ENCODE data around the gene AFF2. TPM values are rescaled to one million over a fixed set of nuclear protein-coding genes. Genes with fewer than 3 reads are reported as not detected.
"Not testable (repeated sequence)": the region's sequence is repeated elsewhere in the genome, so short reads cannot be mapped to it uniquely, and the experiment has no call there.

Gene AFF2
- total and polyA plus RNA-seq, 4 experiments from 2014 or later, result 0.03 to 1.0 (median 0.90) TPM; not detected in 1

DNA sequence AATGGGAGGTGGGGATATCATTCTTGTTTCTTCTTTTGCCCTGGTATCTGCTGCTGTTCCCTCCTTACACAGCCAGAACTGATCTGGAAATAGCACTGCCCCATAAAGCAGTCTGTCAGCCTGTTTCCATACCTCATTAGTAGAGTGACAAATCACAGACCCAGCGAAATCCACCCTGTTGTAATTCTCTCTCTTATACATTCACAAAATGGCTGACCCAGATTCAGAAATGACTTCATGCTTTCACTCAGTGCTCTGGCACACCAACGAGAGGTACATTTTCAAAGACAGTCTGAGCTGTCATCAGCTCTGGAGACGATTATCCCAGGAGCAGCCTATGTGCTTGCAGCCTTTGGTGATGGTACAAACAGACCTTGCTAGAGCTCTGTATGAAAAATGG, 164.6 kb downstream of the AFF2 start:
- POLR2A ChIA-PET (ENCODE audit: partially characterized antibody), result no interaction called here
- DNase-seq, result no peak
- CTCF ChIA-PET (ENCODE audit: partially characterized antibody), result no interaction called here

DNA sequence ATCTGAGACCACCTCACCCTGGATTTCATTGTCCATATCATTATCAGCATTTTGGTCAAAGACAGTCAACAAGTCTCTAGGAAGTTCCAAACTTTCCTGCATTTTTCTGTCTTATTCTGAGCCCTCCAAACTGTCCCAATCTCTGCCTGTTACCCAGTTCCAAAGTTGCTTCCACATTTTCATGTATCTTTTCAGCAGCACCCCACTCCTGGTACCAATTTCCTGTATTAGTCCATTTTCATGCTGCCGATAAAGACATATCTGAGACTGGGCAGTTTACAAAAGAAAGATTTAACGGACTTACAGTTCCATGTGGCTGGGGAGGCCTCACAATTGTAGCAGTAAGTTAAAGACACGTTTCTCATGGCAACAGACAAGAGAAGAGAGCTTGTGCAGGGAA, 168.8 kb downstream of the AFF2 start:
- not testable (repeated sequence) for H3K27ac Mint-ChIP-seq; H3K27me3 ChIP-seq (ENCODE audit: insufficient read depth, low read length)

More for the DNA sequence above, 164.6 kb downstream of the AFF2 start:
- Mint-ChIP-seq H3K27me3 (no peaks in the 10 kb centered on the region), H3K4me3 (no peak overlapping the region), H3K27ac (no peak overlapping the region), H3K36me3 (peaks cover 0 to 4% of the 10 kb centered on the region in 2 donors), H3K4me1 (no peaks in the 10 kb centered on the region), H3K9me3 (peaks cover 0 to 24% (median 18%) of the 10 kb centered on the region in 8 donors)
- intact Hi-C loops (cut with micrococcal nuclease), result no loop called here
- Histone ChIP-seq H3K27ac (ENCODE audit: low read depth, low read length) (no peak overlapping the region), H3K9me3 (ENCODE audit: control insufficient read depth in 1 of 2, low read length in 2 of 2) (no peaks in the 10 kb centered on the region), H3K27me3 (ENCODE audit: insufficient read depth, low read length) (no peaks in the 10 kb centered on the region), H3K4me3 (ENCODE audit: low read length in 2 of 2) (no peak overlapping the region), H3K4me1 (ENCODE audit: insufficient read depth, low read length) (no peaks in the 10 kb centered on the region), H3K36me3 (ENCODE audit: insufficient read depth, low read length) (no peaks in the 10 kb centered on the region)

GRCh38 chrX:148670277-148670676, 169.9 kb downstream of the AFF2 start:
- intact Hi-C loops (cut with micrococcal nuclease), result no loop called here
- Mint-ChIP-seq H3K9me3 (peaks cover 3 to 32% (median 20%) of the 10 kb centered on the region in 8 donors), H3K36me3 (peaks cover 0 to 6% of the 10 kb centered on the region in 2 donors), H3K27me3 (no peaks in the 10 kb centered on the region), H3K4me3 (no peak overlapping the region), H3K4me1 (no peaks in the 10 kb centered on the region), H3K27ac (no peak overlapping the region)
- Histone ChIP-seq H3K36me3 (ENCODE audit: insufficient read depth, low read length) (no peaks in the 10 kb centered on the region), H3K27me3 (ENCODE audit: insufficient read depth, low read length) (no peaks in the 10 kb centered on the region), H3K9me3 (ENCODE audit: control insufficient read depth in 1 of 2, low read length in 2 of 2) (no peaks in the 10 kb centered on the region), H3K4me1 (ENCODE audit: insufficient read depth, low read length) (no peaks in the 10 kb centered on the region), H3K4me3 (ENCODE audit: low read length in 2 of 2) (no peak overlapping the region), H3K27ac (ENCODE audit: low read depth, low read length) (no peak overlapping the region)
- POLR2A ChIA-PET (ENCODE audit: partially characterized antibody), result no interaction called here
- CTCF ChIA-PET (ENCODE audit: partially characterized antibody), result no interaction called here
- DNase-seq, result no peak

More for the DNA sequence above, 168.8 kb downstream of the AFF2 start:
- H3K4me3 Mint-ChIP-seq; intact Hi-C loops (cut with micrococcal nuclease); H3K36me3 Mint-ChIP-seq; CTCF ChIA-PET (ENCODE audit: partially characterized antibody); H3K4me1 Mint-ChIP-seq; H3K4me3 ChIP-seq (ENCODE audit: low read length in 2 of 2); H3K27ac ChIP-seq (ENCODE audit: low read depth, low read length); H3K9me3 ChIP-seq (ENCODE audit: control insufficient read depth in 1 of 2, low read length in 2 of 2); H3K27me3 Mint-ChIP-seq; DNase-seq; POLR2A ChIA-PET (ENCODE audit: partially characterized antibody); H3K4me1 ChIP-seq (ENCODE audit: insufficient read depth, low read length); H3K36me3 ChIP-seq (ENCODE audit: insufficient read depth, low read length): not testable (repeated sequence)
- H3K9me3 Mint-ChIP-seq, result peaks cover 3 to 32% (median 20%) of the 10 kb centered on the region in 8 donors

DNA sequence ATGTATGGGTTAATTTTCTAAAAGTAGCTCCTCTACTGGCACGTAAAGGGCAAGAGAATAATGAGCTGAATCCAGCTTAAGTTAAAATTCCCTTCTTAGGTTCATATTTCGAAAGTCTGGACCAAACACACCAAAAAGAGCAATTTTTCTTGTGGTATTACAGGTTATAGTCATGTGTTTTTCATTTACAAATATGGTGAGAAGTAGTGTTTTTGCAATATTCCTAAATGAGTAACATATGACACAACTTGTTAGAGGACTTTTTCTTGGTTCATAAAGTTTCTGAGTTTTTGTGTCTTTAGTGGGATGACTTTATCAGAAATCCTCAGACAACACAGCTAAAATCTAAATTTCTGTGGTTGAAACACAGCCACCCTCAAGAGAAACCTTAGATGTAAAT, 172.1 kb downstream of the AFF2 start:
- intact Hi-C loops (cut with micrococcal nuclease), result no loop called here
- Histone ChIP-seq H3K9me3 (ENCODE audit: control insufficient read depth in 1 of 2, low read length in 2 of 2) (no peaks in the 10 kb centered on the region), H3K4me3 (ENCODE audit: low read length in 2 of 2) (no peak overlapping the region), H3K27me3 (ENCODE audit: insufficient read depth, low read length) (no peaks in the 10 kb centered on the region), H3K27ac (ENCODE audit: low read depth, low read length) (no peak overlapping the region), H3K36me3 (ENCODE audit: insufficient read depth, low read length) (no peaks in the 10 kb centered on the region), H3K4me1 (ENCODE audit: insufficient read depth, low read length) (no peaks in the 10 kb centered on the region)
- Mint-ChIP-seq H3K4me3 (no peak overlapping the region), H3K27me3 (no peaks in the 10 kb centered on the region), H3K36me3 (peaks cover 0 to 6% of the 10 kb centered on the region in 2 donors), H3K9me3 (peaks cover 3 to 27% (median 15%) of the 10 kb centered on the region in 8 donors), H3K27ac (no peak overlapping the region), H3K4me1 (no peaks in the 10 kb centered on the region)
- POLR2A ChIA-PET (ENCODE audit: partially characterized antibody), result no interaction called here
- no peak for DNase-seq
- CTCF ChIA-PET (ENCODE audit: partially characterized antibody), result no interaction called here

DNA sequence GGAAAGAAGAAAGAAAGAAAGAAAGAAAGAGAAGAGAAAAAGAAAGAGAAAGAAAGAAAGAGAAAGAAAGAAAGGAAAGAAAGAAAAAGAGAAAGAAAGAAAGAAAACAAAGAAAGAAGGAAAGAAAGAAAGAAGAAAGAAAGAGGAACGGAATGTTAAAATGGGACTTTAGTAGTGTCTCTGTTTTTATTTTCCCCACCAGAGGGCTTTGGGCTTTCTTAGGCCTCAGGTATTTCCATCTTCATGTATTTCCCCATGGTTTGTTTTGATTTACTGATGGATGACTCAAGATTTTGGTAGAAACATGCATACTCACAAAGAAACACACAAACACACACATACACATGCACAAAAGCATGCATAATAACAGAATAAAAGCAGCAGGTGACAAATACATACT, 181.2 kb downstream of the AFF2 start:
- H3K9me3 ChIP-seq (ENCODE audit: control insufficient read depth in 1 of 2, low read length in 2 of 2), result no peaks in the 10 kb centered on the region
- H3K4me3 ChIP-seq (ENCODE audit: low read length in 2 of 2), result no peak overlapping the region
- H3K27ac Mint-ChIP-seq, result no peak overlapping the region
- no peak overlapping the region for H3K27ac ChIP-seq (ENCODE audit: low read depth, low read length)
- no peak overlapping the region for H3K4me3 Mint-ChIP-seq
- H3K9me3 Mint-ChIP-seq, result no peaks in the 10 kb centered on the region
- DNase-seq, result no peak
- H3K27me3 ChIP-seq (ENCODE audit: insufficient read depth, low read length), result no peaks in the 10 kb centered on the region
- ChIA-PET CTCF (ENCODE audit: partially characterized antibody) (no interaction called here), POLR2A (ENCODE audit: partially characterized antibody) (no interaction called here)
- H3K36me3 Mint-ChIP-seq, result no peaks in the 10 kb centered on the region
- no peaks in the 10 kb centered on the region for H3K4me1 Mint-ChIP-seq
- H3K36me3 ChIP-seq (ENCODE audit: insufficient read depth, low read length), result no peaks in the 10 kb centered on the region
- H3K27me3 Mint-ChIP-seq, result peaks cover 0 to 2% of the 10 kb centered on the region in 2 donors
- intact Hi-C loops (cut with micrococcal nuclease), result no loop called here
- H3K4me1 ChIP-seq (ENCODE audit: insufficient read depth, low read length), result no peaks in the 10 kb centered on the region

DNA sequence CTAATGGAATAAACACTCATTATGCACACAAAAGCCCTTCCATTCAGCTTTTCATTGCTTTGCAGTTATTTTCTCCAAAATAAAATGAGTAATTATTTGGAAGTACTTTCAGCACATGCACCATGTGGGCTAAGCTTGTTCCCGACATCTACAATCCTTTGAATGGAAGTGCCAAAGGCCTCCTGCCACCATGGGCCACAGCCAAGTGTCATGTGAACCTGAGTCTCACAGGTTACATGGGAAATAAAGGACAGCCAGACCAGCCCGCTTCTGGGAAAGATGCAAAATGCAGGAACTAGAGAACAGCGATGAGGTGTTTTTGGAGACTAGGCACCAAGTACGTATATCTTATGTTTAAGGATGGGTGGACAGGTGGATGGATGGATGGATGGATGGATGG, 181.8 kb downstream of the AFF2 start:
- ChIA-PET POLR2A (ENCODE audit: partially characterized antibody) (no interaction called here), CTCF (ENCODE audit: partially characterized antibody) (no interaction called here)
- H3K36me3 Mint-ChIP-seq, result no peaks in the 10 kb centered on the region
- Histone ChIP-seq H3K27me3 (ENCODE audit: insufficient read depth, low read length) (no peaks in the 10 kb centered on the region), H3K4me3 (ENCODE audit: low read length in 2 of 2) (no peak overlapping the region), H3K27ac (ENCODE audit: low read depth, low read length) (no peak overlapping the region), H3K36me3 (ENCODE audit: insufficient read depth, low read length) (no peaks in the 10 kb centered on the region), H3K4me1 (ENCODE audit: insufficient read depth, low read length) (no peaks in the 10 kb centered on the region), H3K9me3 (ENCODE audit: control insufficient read depth in 1 of 2, low read length in 2 of 2) (no peaks in the 10 kb centered on the region)
- no peak overlapping the region for H3K4me3 Mint-ChIP-seq
- no peak for DNase-seq
- H3K9me3 Mint-ChIP-seq, result no peaks in the 10 kb centered on the region
- H3K27ac Mint-ChIP-seq, result no peak overlapping the region
- intact Hi-C loops (cut with micrococcal nuclease), result no loop called here
- no peaks in the 10 kb centered on the region for H3K4me1 Mint-ChIP-seq
- peaks cover 0 to 2% of the 10 kb centered on the region in 2 donors for H3K27me3 Mint-ChIP-seq

- intact Hi-C loops (cut with micrococcal nuclease), result no loop called here
- Histone ChIP-seq H3K4me3 (ENCODE audit: low read length in 2 of 2) (no peak overlapping the region), H3K27ac (ENCODE audit: low read depth, low read length) (no peak overlapping the region), H3K9me3 (ENCODE audit: control insufficient read depth in 1 of 2, low read length in 2 of 2) (no peaks in the 10 kb centered on the region), H3K4me1 (ENCODE audit: insufficient read depth, low read length) (no peaks in the 10 kb centered on the region), H3K27me3 (ENCODE audit: insufficient read depth, low read length) (no peaks in the 10 kb centered on the region), H3K36me3 (ENCODE audit: insufficient read depth, low read length) (no peaks in the 10 kb centered on the region)
- no peak overlapping the region for H3K4me3 Mint-ChIP-seq
- no peak overlapping the region for H3K27ac Mint-ChIP-seq
- ChIA-PET POLR2A (ENCODE audit: partially characterized antibody) (no interaction called here), CTCF (ENCODE audit: partially characterized antibody) (no interaction called here)
- no peaks in the 10 kb centered on the region for H3K4me1 Mint-ChIP-seq
- no peak for DNase-seq
- no peaks in the 10 kb centered on the region for H3K36me3 Mint-ChIP-seq
- no peaks in the 10 kb centered on the region for H3K27me3 Mint-ChIP-seq
- H3K9me3 Mint-ChIP-seq, result no peaks in the 10 kb centered on the region
Measured at GRCh38 chrX:148691456-148691855, 191.0 kb downstream of the AFF2 start.

- H3K27ac ChIP-seq (ENCODE audit: low read depth, low read length), result no peak overlapping the region
- Mint-ChIP-seq H3K9me3 (no peaks in the 10 kb centered on the region), H3K4me1 (no peaks in the 10 kb centered on the region), H3K4me3 (no peak overlapping the region), H3K27ac (no peak overlapping the region), H3K27me3 (no peaks in the 10 kb centered on the region), H3K36me3 (no peaks in the 10 kb centered on the region)
- DNase-seq, result no peak
- CTCF ChIA-PET (ENCODE audit: partially characterized antibody), result no interaction called here
- H3K4me3 ChIP-seq (ENCODE audit: low read length in 2 of 2), result no peak overlapping the region
- intact Hi-C loops (cut with micrococcal nuclease), result no loop called here
- H3K36me3 ChIP-seq (ENCODE audit: insufficient read depth, low read length), result no peaks in the 10 kb centered on the region
- POLR2A ChIA-PET (ENCODE audit: partially characterized antibody), result no interaction called here
- no peaks in the 10 kb centered on the region for H3K27me3 ChIP-seq (ENCODE audit: insufficient read depth, low read length)
- no peaks in the 10 kb centered on the region for H3K9me3 ChIP-seq (ENCODE audit: control insufficient read depth in 1 of 2, low read length in 2 of 2)
- no peaks in the 10 kb centered on the region for H3K4me1 ChIP-seq (ENCODE audit: insufficient read depth, low read length)
Measured at GRCh38 chrX:148695255-148695654, 194.8 kb downstream of the AFF2 start.

Data from CD4-positive, alpha-beta memory T cell (primary cell).